ENCODE measurements around the gene TMEM151B. TPM values are rescaled to one million over a fixed set of nuclear protein-coding genes. Genes with fewer than 3 reads are reported as not detected.
"Not testable (repeated sequence)": the region's sequence is repeated elsewhere in the genome, so short reads cannot be mapped to it uniquely, and the experiment has no call there.

Gene TMEM151B
- 1 to 10 TPM in 3 of 4 donors, under 1 TPM in 1; 0.62 to 1.5 (median 1.1) TPM for polyA plus RNA-seq (ENCODE audit: insufficient read length in 4 of 4)

GRCh38 chr6:44269921-44270525, at the start of gene TMEM151B:
TSS of gene TMEM151B (plus strand) at chr6:44270450. CDS start at chr6:44270743, 293 bp downstream.
- no peak for DNase-seq (ENCODE audit: low read depth in 4 of 4, low spot score in 3 of 4)

GRCh38 chr6:44220913-44221290, 49.3 kb upstream of the TMEM151B start:
- no peak for DNase-seq (ENCODE audit: low read depth in 4 of 4, low spot score in 3 of 4)

GRCh38 chr6:44221291-44221960, 48.8 kb upstream of the TMEM151B start:
- DNase-seq (ENCODE audit: low read depth in 4 of 4, low spot score in 3 of 4): no peak

GRCh38 chr6:44221961-44222335, 48.3 kb upstream of the TMEM151B start:
- DNase-seq (ENCODE audit: low read depth in 4 of 4, low spot score in 3 of 4): no peak

GRCh38 chr6:44222486-44223318, 47.5 kb upstream of the TMEM151B start:
- no peak for DNase-seq (ENCODE audit: low read depth in 4 of 4, low spot score in 3 of 4)

- DNase-seq (ENCODE audit: low read depth in 4 of 4, low spot score in 3 of 4): no peak
Measured at GRCh38 chr6:44223319-44224028, 46.8 kb upstream of the TMEM151B start, which contains the start of gene SLC29A1. TSS of gene SLC29A1 (plus strand) at chr6:44223595. CDS start at chr6:44227314, 3,719 bp downstream.

GRCh38 chr6:44224029-44224964, 46.0 kb upstream of the TMEM151B start:
- no peak for DNase-seq (ENCODE audit: low read depth in 4 of 4, low spot score in 3 of 4)

- DNase-seq (ENCODE audit: low read depth in 4 of 4, low spot score in 3 of 4): no peak
Measured at GRCh38 chr6:44224965-44225305, 45.3 kb upstream of the TMEM151B start.

- DNase-seq (ENCODE audit: low read depth in 4 of 4, low spot score in 3 of 4): no peak
Measured at GRCh38 chr6:44225579-44226325, 44.5 kb upstream of the TMEM151B start.

- no peak for DNase-seq (ENCODE audit: low read depth in 4 of 4, low spot score in 3 of 4)
Measured at GRCh38 chr6:44226368-44227147, 43.7 kb upstream of the TMEM151B start.

- no peak for DNase-seq (ENCODE audit: low read depth in 4 of 4, low spot score in 3 of 4)
Measured at GRCh38 chr6:44227148-44227793, 43.0 kb upstream of the TMEM151B start.

GRCh38 chr6:44228031-44228430, 42.2 kb upstream of the TMEM151B start:
- DNase-seq (ENCODE audit: low read depth in 4 of 4, low spot score in 3 of 4): no peak

GRCh38 chr6:44228433-44228832, 41.8 kb upstream of the TMEM151B start:
- DNase-seq (ENCODE audit: low read depth in 4 of 4, low spot score in 3 of 4): no peak

- no peak for DNase-seq (ENCODE audit: low read depth in 4 of 4, low spot score in 3 of 4)
Measured at GRCh38 chr6:44228836-44229235, 41.4 kb upstream of the TMEM151B start.

- no peak for DNase-seq (ENCODE audit: low read depth in 4 of 4, low spot score in 3 of 4)
Measured at GRCh38 chr6:44229376-44230033, 40.7 kb upstream of the TMEM151B start.

- no peak for DNase-seq (ENCODE audit: low read depth in 4 of 4, low spot score in 3 of 4)
Measured at GRCh38 chr6:44230034-44230675, 40.1 kb upstream of the TMEM151B start.

- not testable (repeated sequence) for DNase-seq (ENCODE audit: low read depth in 4 of 4, low spot score in 3 of 4)
Measured at GRCh38 chr6:44231426-44231825, 38.8 kb upstream of the TMEM151B start.

Measured in left renal pelvis (tissue), 4 donors.